DOHH2 (cell line): Measurements from ENCODE around the gene CD3G.

Experiments used
- H3F3A ChIP-seq: fragments of 200-600 bp; sonication (generic), shearing (Covaris generic); 2 replicates; pipeline ENCODE4 v1.6.0; 2016; ENCODE audit warnings: antibody characterized with exemption, mild to moderate bottlenecking; ENCODE audit not compliant: control insufficient read depth, insufficient read depth
- H3K27ac ChIP-seq: fragments of 200-600 bp; sonication (generic); 2 replicates; pipeline ENCODE4 v1.5.1; 2014; ENCODE audit warnings: low read depth, mild to moderate bottlenecking, low read length, moderate library complexity
- H3K27me3 ChIP-seq: fragments of 200-600 bp; sonication (generic); 2 replicates; pipeline ENCODE4 v1.6.1; 2014; ENCODE audit warnings: mild to moderate bottlenecking, low read length, mixed read lengths; ENCODE audit not compliant: control insufficient read depth
- H3K36me3 ChIP-seq: fragments of 200-600 bp; sonication (generic); 2 replicates; pipeline ENCODE4 v1.6.1; 2014; ENCODE audit warnings: mild to moderate bottlenecking, low read length, moderate library complexity, mixed read lengths; ENCODE audit not compliant: control insufficient read depth
- H3K4me1 ChIP-seq: fragments of 200-600 bp; sonication (generic); 2 replicates; pipeline ENCODE4 v1.6.1; 2014; ENCODE audit warnings: mild to moderate bottlenecking, low read length, mixed read lengths; ENCODE audit not compliant: control insufficient read depth
- H3K4me2 ChIP-seq: fragments of 200-600 bp; sonication (generic); 2 replicates; pipeline ENCODE4 v1.6.0; 2014; ENCODE audit warnings: mild to moderate bottlenecking, low read length, moderate library complexity
- H3K4me3 ChIP-seq: fragments of 200-600 bp; sonication (generic); 2 replicates; pipeline ENCODE4 v1.5.1; 2014; ENCODE audit warnings: mild to moderate bottlenecking, low read length, mixed read lengths
- H3K79me2 ChIP-seq: fragments of 200-600 bp; sonication (generic); 2 replicates; pipeline ENCODE4 v1.6.1; 2014; ENCODE audit warnings: mild to moderate bottlenecking, low read length, mixed read lengths; ENCODE audit not compliant: control insufficient read depth
- H3K9me2 ChIP-seq: fragments of 200-600 bp; sonication (generic); replicated peaks from 2 replicates; pipeline ENCODE4 v1.6.1; 2014; ENCODE audit warnings: mild to moderate bottlenecking, low read length, mixed read lengths; ENCODE audit not compliant: control insufficient read depth
- H3K9me3 ChIP-seq: fragments of 200-600 bp; sonication (generic); 2 replicates; pipeline ENCODE4 v1.6.1; 2014; ENCODE audit warnings: antibody characterized with exemption, low read length, mixed read lengths; ENCODE audit not compliant: control insufficient read depth, insufficient read depth
- H4K20me1 ChIP-seq: fragments of 200-600 bp; sonication (generic); 2 replicates; pipeline ENCODE4 v1.6.0; 2014; ENCODE audit warnings: low read depth, mild to moderate bottlenecking, antibody characterized with exemption, low read length, moderate library complexity; ENCODE audit not compliant: control insufficient read depth, insufficient read depth
- CTCF ChIP-seq: fragments of 200-600 bp; sonication (generic); IDR thresholded peaks from one replicate; pipeline ENCODE4 v1.5.1; 2014; ENCODE audit warnings: antibody characterized with exemption, mild to moderate bottlenecking, low read depth, low read length; ENCODE audit not compliant: poor library complexity, severe bottlenecking
- EZH2phosphoT487 ChIP-seq: fragments of 200-600 bp; sonication (generic); IDR thresholded peaks from 2 replicates; pipeline ENCODE4 v1.6.1; 2017; ENCODE audit warnings: borderline replicate concordance, mild to moderate bottlenecking, antibody characterized with exemption, low read length, moderate library complexity, mixed read lengths

Gene CD3G

GRCh38 chr11:118379497-118379896 is 35.4 kb downstream of the CD3G start:
- Histone ChIP-seq H3K36me3 (peaks cover 80% of the 10 kb centered on the region), H3K4me2 (no peak overlapping the region), H3K4me1 (no peaks in the 10 kb centered on the region), H3K79me2 (no peaks in the 10 kb centered on the region), H3K9me2 (no peaks in the 10 kb centered on the region), H3K4me3 (no peak overlapping the region), H3K9me3 (no peaks in the 10 kb centered on the region), H3F3A (no peaks in the 10 kb centered on the region), H4K20me1 (no peaks in the 10 kb centered on the region), H3K27me3 (no peaks in the 10 kb centered on the region), H3K27ac (no peak overlapping the region)
- TF ChIP-seq EZH2phosphoT487 (no peak), CTCF (no peak)

- H3K79me2 ChIP-seq = no peaks in the 10 kb centered on the region
- H3K27me3 ChIP-seq = no peaks in the 10 kb centered on the region
- no peaks in the 10 kb centered on the region for H4K20me1 ChIP-seq
- no peak overlapping the region for H3K4me2 ChIP-seq
- H3F3A ChIP-seq = no peaks in the 10 kb centered on the region
- H3K27ac ChIP-seq = no peak overlapping the region
- no peaks in the 10 kb centered on the region for H3K9me2 ChIP-seq
- no peaks in the 10 kb centered on the region for H3K9me3 ChIP-seq
- peaks cover 84% of the 10 kb centered on the region for H3K36me3 ChIP-seq
- TF ChIP-seq CTCF (no peak), EZH2phosphoT487 (no peak)
- H3K4me1 ChIP-seq = no peaks in the 10 kb centered on the region
- H3K4me3 ChIP-seq = no peak overlapping the region
Observed at GRCh38 chr11:118380571-118380970, 36.4 kb downstream of the CD3G start.

- H3K9me2 ChIP-seq = no peaks in the 10 kb centered on the region
- H4K20me1 ChIP-seq = no peaks in the 10 kb centered on the region
- no peaks in the 10 kb centered on the region for H3K79me2 ChIP-seq
- no peaks in the 10 kb centered on the region for H3K9me3 ChIP-seq
- no peak for TF ChIP-seq CTCF
- TF ChIP-seq EZH2phosphoT487 = no peak
- no peak overlapping the region for H3K4me2 ChIP-seq
- H3F3A ChIP-seq = no peaks in the 10 kb centered on the region
- no peak overlapping the region for H3K27ac ChIP-seq
- peaks cover 90% of the 10 kb centered on the region for H3K36me3 ChIP-seq
- no peaks in the 10 kb centered on the region for H3K27me3 ChIP-seq
- no peaks in the 10 kb centered on the region for H3K4me1 ChIP-seq
- no peak overlapping the region for H3K4me3 ChIP-seq
Observed at GRCh38 chr11:118382954-118383353, 38.8 kb downstream of the CD3G start.

GRCh38 chr11:118383657-118384056 is 39.5 kb downstream of the CD3G start:
- Histone ChIP-seq H3K9me2 (no peaks in the 10 kb centered on the region), H4K20me1 (no peaks in the 10 kb centered on the region), H3K4me2 (no peak overlapping the region), H3K27me3 (no peaks in the 10 kb centered on the region), H3F3A (no peaks in the 10 kb centered on the region), H3K9me3 (no peaks in the 10 kb centered on the region), H3K27ac (no peak overlapping the region), H3K4me3 (no peak overlapping the region), H3K36me3 (peaks cover 90% of the 10 kb centered on the region), H3K4me1 (no peaks in the 10 kb centered on the region), H3K79me2 (no peaks in the 10 kb centered on the region)
- TF ChIP-seq CTCF = no peak
- TF ChIP-seq EZH2phosphoT487 = no peak
